Activated CD4-positive, alpha-beta memory T cell treated with anti-CD3 and anti-CD28 coated beads for 36 hours (primary cell): ENCODE measurements around the gene TBPL1. TPM values are rescaled to one million over a fixed set of nuclear protein-coding genes. Genes with fewer than 3 reads are reported as not detected.

Experiments
- CTCF ChIA-PET: fragments of 350-600 bp; sonication (Branson Sonifier 250); formaldehyde crosslinking; loops from one replicate; lab custom pipeline; 2021; ENCODE audit warnings: antibody characterized with exemption, inconsistent platforms; lab: Charles Lee
- POLR2A ChIA-PET: fragments of 350-600 bp; sonication (Branson Sonifier 250); formaldehyde crosslinking; loops from one replicate; lab custom pipeline; 2021; ENCODE audit warnings: antibody characterized with exemption; lab: Charles Lee
- DNase-seq: peaks from one replicate; pipeline ENCODE4 v3.0.0-alpha.2; 2020
- H3K27ac Mint-ChIP-seq: one replicate; pipeline ENCODE4 v1.8.0; 2021; ENCODE audit warnings: mixed read lengths
- H3K27me3 Mint-ChIP-seq: one replicate; pipeline ENCODE4 v1.8.0; 2021; ENCODE audit warnings: mixed read lengths
- H3K36me3 Mint-ChIP-seq: one replicate; pipeline ENCODE4 v1.8.0; 2021; ENCODE audit warnings: mixed read lengths
- H3K4me1 Mint-ChIP-seq: one replicate; pipeline ENCODE4 v1.8.0; 2021; ENCODE audit warnings: low read depth, mixed read lengths
- H3K4me3 Mint-ChIP-seq: one replicate; pipeline ENCODE4 v1.8.0; 2021; ENCODE audit warnings: mild to moderate bottlenecking, mixed read lengths
- H3K9me3 Mint-ChIP-seq: one replicate; pipeline ENCODE4 v1.8.0; 2021; ENCODE audit warnings: mixed read lengths
- intact Hi-C: fragments of 100-400 bp; cut with micrococcal nuclease; formaldehyde crosslinking; loops from one replicate; pipeline ENCODE4 v1.15.1; 2023
- total RNA-seq, 2 experiments: library from RNA; stranded (reverse); gene quantifications; one replicate each; pipeline ENCODE4 v1.2.3, GENCODE V29; 2021

The TBPL1 gene
- total RNA-seq, 2 experiments from 2014 or later = 31.3 to 35.7 TPM

DNA sequence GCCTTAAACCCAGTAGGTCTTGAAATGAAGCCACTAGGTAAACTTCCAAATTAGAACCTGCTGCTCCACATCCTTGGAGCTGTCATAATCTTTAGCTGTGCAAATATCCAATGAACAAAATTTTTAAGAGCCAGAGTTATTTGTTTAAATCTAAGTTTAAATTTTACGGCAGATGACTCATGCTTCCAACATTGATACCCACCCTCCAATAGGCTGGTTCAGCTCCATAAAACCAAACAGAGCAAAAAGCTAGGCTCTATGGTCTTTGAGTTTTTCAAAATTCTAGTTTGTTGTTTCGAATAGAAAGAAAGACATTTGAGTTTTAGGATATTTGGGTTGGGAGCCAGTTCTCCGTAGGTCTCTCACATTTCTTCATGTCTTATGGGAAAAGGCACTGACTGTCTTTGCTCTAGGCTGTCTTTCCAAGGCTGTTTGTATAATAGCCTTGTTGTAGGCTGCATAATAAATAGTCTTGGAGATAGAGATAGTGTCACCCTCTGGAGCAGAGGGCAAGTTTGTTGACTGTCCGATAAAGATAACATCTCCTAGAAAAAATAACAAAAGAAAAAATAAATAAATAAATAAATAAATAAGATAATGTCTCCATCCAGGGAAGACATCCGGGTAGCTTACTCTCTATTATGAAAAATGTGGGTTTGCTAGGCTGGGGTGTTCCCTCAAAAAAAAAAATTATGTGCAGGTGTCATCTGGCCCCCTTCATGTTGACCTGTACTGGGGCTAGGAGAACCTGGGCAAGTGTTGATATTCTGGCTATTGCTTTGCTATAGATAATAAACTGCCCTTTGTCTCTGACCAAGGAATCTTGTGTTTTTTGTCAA is 62.9 kb downstream of the TBPL1 start:
- H3K4me1 Mint-ChIP-seq = peaks cover under 1% of the 10 kb centered on the region
- H3K4me3 Mint-ChIP-seq = no peak overlapping the region
- no peak for DNase-seq
- intact Hi-C loops = no loop called here
- H3K27ac Mint-ChIP-seq = no peak overlapping the region
- H3K27me3 Mint-ChIP-seq = peaks cover 8% of the 10 kb centered on the region
- ChIA-PET POLR2A (no interaction called here), CTCF (interaction anchor here (2.0 kb wide), 1 partner anchor 43 kb away, joined by 4 read pairs; no protein-coding TSS in a partner anchor)
- H3K36me3 Mint-ChIP-seq = no peaks in the 10 kb centered on the region
- no peaks in the 10 kb centered on the region for H3K9me3 Mint-ChIP-seq

DNA sequence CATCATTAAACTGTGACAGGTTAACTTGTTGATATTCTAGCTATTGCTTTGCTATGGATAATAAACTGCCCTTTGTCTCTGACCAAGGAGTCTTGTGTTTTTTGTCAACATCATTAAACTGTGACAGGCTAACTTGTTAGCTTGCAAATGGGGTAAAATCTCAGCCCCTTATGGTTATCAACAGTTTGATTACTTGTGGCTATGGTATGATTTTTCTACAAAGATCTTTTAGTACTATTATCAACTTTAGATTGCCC is 63.5 kb downstream of the TBPL1 start:
- H3K27me3 Mint-ChIP-seq = peaks cover 7% of the 10 kb centered on the region
- H3K4me1 Mint-ChIP-seq = no peaks in the 10 kb centered on the region
- POLR2A ChIA-PET = no interaction called here
- H3K4me3 Mint-ChIP-seq = no peak overlapping the region
- CTCF ChIA-PET = no interaction called here
- H3K36me3 Mint-ChIP-seq = no peaks in the 10 kb centered on the region
- intact Hi-C loops = no loop called here
- no peak overlapping the region for H3K27ac Mint-ChIP-seq
- DNase-seq = no peak
- H3K9me3 Mint-ChIP-seq = no peaks in the 10 kb centered on the region

DNA sequence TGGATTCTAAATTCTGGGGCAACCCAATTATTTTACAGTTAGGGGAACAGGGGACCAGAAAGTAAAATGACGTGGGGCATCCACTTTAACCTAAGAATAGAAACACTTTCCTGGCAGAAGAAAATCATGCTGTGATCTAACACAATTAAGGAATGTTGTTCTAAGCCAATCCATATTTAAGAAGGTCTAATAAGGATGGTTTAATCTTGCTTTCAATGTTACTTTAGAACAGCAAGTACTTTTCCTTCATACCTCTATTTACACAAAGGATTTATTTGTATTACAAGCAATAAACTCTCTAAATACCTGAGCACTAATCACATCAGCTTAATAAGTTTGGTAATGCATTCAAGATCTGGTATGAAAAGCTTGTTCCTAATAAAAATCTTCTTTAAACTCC is 67.0 kb downstream of the TBPL1 start:
- intact Hi-C loops = no loop called here
- POLR2A ChIA-PET = no interaction called here
- no peak for DNase-seq

DNA sequence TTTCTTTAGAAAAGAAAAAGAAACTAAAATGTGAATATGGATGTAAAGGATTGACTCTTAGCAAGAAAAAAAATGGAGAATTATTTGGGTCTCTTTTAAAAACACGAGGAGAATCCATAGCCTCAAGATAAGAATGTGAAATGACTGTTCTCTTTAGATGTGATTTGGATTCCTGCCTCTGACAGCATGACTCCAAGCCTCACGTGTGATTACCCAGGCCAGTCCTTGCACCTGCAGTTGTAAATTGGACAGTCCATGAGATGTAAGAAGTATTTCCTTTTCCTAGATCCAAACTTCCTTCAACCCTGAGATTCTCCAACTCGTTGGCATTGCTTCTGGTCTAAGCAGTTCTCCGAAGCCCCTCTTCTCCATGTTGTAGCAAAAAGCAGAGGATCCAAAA is 67.5 kb downstream of the TBPL1 start:
- no peaks in the 10 kb centered on the region for H3K27me3 Mint-ChIP-seq

More for the DNA sequence above, 67.0 kb downstream of the TBPL1 start:
- CTCF ChIA-PET = no interaction called here
- H3K36me3 Mint-ChIP-seq = no peaks in the 10 kb centered on the region
- H3K4me3 Mint-ChIP-seq = no peak overlapping the region
- H3K27ac Mint-ChIP-seq = no peak overlapping the region
- H3K4me1 Mint-ChIP-seq = no peaks in the 10 kb centered on the region
- no peaks in the 10 kb centered on the region for H3K9me3 Mint-ChIP-seq
- no peaks in the 10 kb centered on the region for H3K27me3 Mint-ChIP-seq

DNA sequence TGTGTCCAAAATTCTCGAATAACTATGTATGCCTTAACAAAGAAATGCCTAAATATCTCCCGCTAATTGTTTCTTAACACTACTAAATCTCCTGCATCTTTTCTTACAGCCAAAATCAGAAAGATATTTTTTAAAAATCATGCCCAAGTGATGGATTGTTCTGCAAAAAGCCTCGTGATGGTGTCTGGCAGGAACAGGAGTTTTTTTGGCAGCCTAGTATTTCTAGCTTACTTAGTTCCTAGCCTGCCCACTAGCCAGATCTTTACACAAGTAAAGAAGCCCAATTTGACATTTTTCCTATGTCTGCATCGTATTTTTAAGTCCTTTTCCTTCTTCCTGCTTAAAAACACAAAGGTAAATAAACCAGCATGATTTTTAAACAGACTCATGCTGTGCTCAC is 67.9 kb downstream of the TBPL1 start:
- Mint-ChIP-seq H3K9me3 (no peaks in the 10 kb centered on the region), H3K36me3 (no peaks in the 10 kb centered on the region), H3K4me1 (no peaks in the 10 kb centered on the region), H3K27me3 (no peaks in the 10 kb centered on the region), H3K4me3 (no peak overlapping the region), H3K27ac (no peak overlapping the region)
- intact Hi-C loops = no loop called here
- ChIA-PET CTCF (interaction anchor here (1.0 kb wide), 1 partner anchor 44 kb away, joined by 3 read pairs; no protein-coding TSS in a partner anchor), POLR2A (interaction anchor here (1.0 kb wide), 1 partner anchor 10 kb away, joined by 3 read pairs; no protein-coding TSS in a partner anchor)
- no peak for DNase-seq

More for the DNA sequence above, 67.5 kb downstream of the TBPL1 start:
- no peaks in the 10 kb centered on the region for H3K4me1 Mint-ChIP-seq
- no peaks in the 10 kb centered on the region for H3K9me3 Mint-ChIP-seq
- ChIA-PET CTCF (no interaction called here), POLR2A (no interaction called here)
- H3K36me3 Mint-ChIP-seq = no peaks in the 10 kb centered on the region
- DNase-seq = no peak
- H3K4me3 Mint-ChIP-seq = no peak overlapping the region
- H3K27ac Mint-ChIP-seq = no peak overlapping the region
- intact Hi-C loops = no loop called here

DNA sequence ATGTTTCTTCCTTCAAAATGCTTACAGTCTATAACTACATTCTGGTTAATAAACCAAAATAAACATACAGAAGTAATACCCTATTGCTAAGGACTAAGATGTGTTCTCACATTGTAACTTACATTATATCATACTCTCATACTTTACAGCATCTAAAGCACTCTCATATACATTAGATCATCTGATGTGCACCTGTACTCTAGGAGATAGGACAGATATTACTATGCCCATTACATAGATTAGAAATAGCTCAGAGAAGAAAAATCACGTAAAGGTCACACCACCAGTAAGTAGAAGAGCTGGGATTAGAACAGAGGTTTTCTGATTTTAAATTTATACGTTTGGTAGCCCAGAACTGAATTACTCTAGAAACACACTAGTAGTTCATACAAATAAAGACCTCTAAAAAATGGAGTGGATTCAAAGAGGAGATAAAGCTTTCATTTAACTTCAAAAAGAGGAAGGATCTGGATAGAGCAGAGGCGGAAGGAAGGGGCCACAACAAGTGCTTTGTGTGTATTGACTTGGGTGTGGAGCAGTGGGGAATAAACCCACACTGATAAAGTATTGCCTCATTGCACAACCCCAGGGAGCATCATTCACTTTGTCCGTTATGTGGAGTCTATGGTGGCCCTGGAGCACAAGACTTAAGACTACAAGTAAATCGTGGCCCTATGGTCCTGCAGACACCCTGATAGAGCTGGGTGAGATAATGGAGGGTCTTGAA is 68.5 kb downstream of the TBPL1 start:
- no peak for DNase-seq
- H3K36me3 Mint-ChIP-seq = no peaks in the 10 kb centered on the region
- POLR2A ChIA-PET = interaction anchor here (1.0 kb wide), 1 partner anchor 11 kb away, joined by 3 read pairs; no protein-coding TSS in a partner anchor
- H3K27ac Mint-ChIP-seq = no peak overlapping the region
- H3K4me3 Mint-ChIP-seq = no peak overlapping the region
- no peaks in the 10 kb centered on the region for H3K9me3 Mint-ChIP-seq
- intact Hi-C loops = no loop called here
- no peaks in the 10 kb centered on the region for H3K4me1 Mint-ChIP-seq
- CTCF ChIA-PET = interaction anchor here (1.0 kb wide), 1 partner anchor 44 kb away, joined by 3 read pairs; no protein-coding TSS in a partner anchor
- no peaks in the 10 kb centered on the region for H3K27me3 Mint-ChIP-seq

DNA sequence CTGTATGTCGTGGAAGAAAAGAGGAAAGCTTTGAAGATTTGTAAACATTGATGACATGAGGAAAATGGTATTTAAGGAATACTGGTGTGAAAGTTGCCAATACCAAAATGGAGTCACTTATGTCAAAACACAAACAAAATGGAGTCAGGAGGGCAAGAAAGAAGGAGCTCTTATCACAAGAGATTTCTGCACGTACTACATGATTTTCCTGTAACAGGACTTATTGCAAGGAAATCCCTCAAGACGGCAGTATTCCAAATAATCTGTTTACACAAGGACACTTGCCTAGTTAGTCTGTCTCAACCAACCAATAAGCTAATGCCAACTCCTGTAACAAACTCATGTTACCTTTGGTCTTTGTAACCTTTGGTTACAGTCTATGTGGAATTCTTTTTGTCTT is 69.6 kb downstream of the TBPL1 start:
- Mint-ChIP-seq H3K27me3 (no peaks in the 10 kb centered on the region), H3K36me3 (no peaks in the 10 kb centered on the region), H3K4me1 (no peaks in the 10 kb centered on the region), H3K27ac (no peak overlapping the region), H3K4me3 (no peak overlapping the region), H3K9me3 (no peaks in the 10 kb centered on the region)
- ChIA-PET CTCF (interaction anchor here (0.9 to 1.7 kb wide), 2 partner anchors 49 to 98 kb away, joined by 3 to 5 read pairs; no protein-coding TSS in a partner anchor), POLR2A (no interaction called here)
- DNase-seq = no peak
- intact Hi-C loops = no loop called here

DNA sequence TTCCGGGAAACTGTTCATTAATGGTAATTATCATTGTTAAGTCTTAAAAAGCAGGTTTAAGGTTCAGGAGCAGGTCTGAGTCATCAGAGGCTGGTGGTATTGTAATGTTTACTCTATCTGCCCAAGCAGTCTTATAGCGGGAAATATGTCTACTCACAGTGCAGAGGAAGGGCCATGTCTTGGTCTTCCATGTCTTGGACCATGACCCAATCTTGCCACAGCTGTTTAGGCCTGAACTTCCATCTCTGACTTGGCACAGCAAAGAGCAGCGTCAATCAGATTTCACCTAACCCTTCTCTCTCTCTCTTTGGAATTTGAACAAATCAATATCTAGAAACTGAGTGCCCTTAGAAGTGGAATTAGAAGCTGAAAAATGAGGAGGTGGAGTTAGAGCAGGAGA is 73.6 kb downstream of the TBPL1 start:
- POLR2A ChIA-PET = no interaction called here
- no peaks in the 10 kb centered on the region for H3K9me3 Mint-ChIP-seq
- H3K4me1 Mint-ChIP-seq = no peaks in the 10 kb centered on the region
- H3K27ac Mint-ChIP-seq = no peak overlapping the region
- DNase-seq = no peak
- no peak overlapping the region for H3K4me3 Mint-ChIP-seq
- no peaks in the 10 kb centered on the region for H3K36me3 Mint-ChIP-seq
- CTCF ChIA-PET = interaction anchor here (0.6 to 2.4 kb wide), 2 partner anchors 53 to 103 kb away, joined by 8 to 9 read pairs; no protein-coding TSS in a partner anchor
- intact Hi-C loops = no loop called here
- H3K27me3 Mint-ChIP-seq = peaks cover 2% of the 10 kb centered on the region

DNA sequence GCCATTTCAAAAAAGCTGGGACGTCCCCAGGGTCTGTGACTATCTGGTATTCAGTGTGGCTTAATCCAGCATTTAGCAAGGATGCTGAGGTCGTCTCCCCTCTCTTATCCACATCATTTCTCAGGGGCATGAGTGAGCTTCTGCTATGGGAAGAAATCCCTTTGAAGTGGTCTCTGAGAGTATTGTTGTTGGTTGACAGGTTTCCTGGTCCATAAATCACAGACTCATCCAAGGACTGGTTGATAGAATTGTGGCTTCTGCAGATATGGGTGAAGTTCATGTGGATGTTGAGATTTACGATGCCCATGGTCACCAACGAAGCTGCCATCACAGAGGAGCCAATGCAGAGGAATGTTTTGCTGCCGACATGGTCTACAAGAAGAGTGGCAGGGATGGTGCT is 75.4 kb downstream of the TBPL1 start:
- ChIA-PET CTCF (no interaction called here), POLR2A (no interaction called here)
- H3K9me3 Mint-ChIP-seq = no peaks in the 10 kb centered on the region
- intact Hi-C loops = no loop called here
- DNase-seq = no peak
- no peak overlapping the region for H3K27ac Mint-ChIP-seq
- peaks cover 2% of the 10 kb centered on the region for H3K27me3 Mint-ChIP-seq
- H3K4me1 Mint-ChIP-seq = no peaks in the 10 kb centered on the region
- H3K36me3 Mint-ChIP-seq = no peaks in the 10 kb centered on the region
- no peak overlapping the region for H3K4me3 Mint-ChIP-seq

DNA sequence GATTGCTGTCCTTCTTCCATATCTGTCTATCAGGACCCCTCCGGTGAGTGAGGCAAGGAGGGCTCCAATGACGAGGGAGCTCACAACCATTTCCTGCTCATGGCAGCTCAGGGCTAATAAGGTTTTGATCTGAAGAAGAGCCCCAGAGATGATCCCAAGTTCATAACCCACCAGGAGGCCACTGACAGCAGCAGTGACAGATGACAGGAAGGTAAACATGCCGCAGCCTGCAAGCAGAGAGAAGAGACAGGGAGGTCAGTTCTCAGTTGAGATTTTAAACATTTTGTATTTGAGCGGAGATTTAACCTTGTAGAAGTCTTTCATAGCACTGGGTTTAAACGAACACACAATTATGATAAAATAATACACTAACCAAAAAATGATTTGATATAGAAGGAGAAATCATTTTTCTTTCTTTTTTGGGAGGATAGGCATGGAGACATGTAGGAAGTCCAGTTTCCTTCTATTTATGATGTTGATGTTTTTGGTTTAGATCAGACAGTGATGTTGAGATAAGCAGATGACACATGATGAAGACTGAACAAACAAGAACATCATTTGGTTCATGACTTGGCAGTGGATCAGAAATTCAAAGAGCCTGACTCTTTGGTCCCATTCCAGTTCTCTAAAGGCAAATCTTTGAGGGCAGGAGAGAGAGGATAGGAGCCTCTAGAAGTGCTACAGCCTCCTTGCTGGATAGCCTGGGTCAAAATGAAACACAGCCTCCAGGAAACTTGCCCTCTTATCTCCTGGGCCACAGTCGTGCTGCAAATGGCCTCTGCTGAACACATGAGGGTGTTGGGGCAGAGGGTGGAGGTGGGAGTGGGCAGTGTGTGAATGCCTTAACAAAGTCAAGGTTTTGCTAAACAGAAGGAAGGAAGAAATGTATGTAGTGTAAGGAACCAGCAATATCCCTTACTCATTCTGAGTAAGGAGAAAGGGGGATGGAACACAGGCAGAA is 76.8 kb downstream of the TBPL1 start:
- H3K4me1 Mint-ChIP-seq = peaks cover 4% of the 10 kb centered on the region
- POLR2A ChIA-PET = no interaction called here
- H3K9me3 Mint-ChIP-seq = no peaks in the 10 kb centered on the region
- no peak overlapping the region for H3K27ac Mint-ChIP-seq
- CTCF ChIA-PET = no interaction called here
- H3K4me3 Mint-ChIP-seq = no peak overlapping the region
- H3K27me3 Mint-ChIP-seq = peaks cover 2% of the 10 kb centered on the region
- no peak for DNase-seq
- intact Hi-C loops = no loop called here
- no peaks in the 10 kb centered on the region for H3K36me3 Mint-ChIP-seq

DNA sequence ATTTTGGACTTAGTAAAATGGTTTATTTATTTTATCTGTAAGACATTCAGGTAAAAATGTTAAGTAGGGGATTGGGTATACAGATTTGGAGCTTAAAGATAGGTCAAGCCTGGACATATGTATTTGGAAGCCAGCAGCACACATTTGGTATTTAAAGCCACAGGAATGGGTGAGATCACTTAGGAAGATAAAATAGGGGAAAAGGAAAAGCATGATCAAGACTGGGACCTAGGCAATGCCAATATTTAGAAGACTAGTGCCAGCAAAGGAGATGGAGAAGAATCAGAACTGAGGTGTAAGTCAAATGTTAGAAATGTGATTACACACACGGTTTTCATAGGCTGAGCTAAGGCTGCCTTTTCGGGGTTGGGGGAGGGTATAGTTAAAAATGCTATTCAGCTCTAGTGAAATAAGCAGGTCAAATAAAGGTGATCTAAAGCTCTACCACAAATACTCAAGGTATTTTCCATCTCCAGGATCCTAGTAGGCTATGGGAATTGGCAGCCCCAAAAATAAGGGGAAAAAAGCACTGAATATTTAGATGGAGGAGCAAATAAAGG is 78.8 kb downstream of the TBPL1 start:
- Mint-ChIP-seq H3K27me3 (peaks cover 2% of the 10 kb centered on the region), H3K4me3 (no peak overlapping the region), H3K4me1 (peaks cover 10% of the 10 kb centered on the region), H3K9me3 (no peaks in the 10 kb centered on the region), H3K27ac (no peak overlapping the region), H3K36me3 (no peaks in the 10 kb centered on the region)
- ChIA-PET POLR2A (no interaction called here), CTCF (interaction anchor here (1.0 kb wide), 1 partner anchor 65 kb away, joined by 5 read pairs; no protein-coding TSS in a partner anchor)
- no peak for DNase-seq
- intact Hi-C loops = no loop called here
